Measurements from ENCODE around the gene KCNMA1. TPM values are rescaled to one million over a fixed set of nuclear protein-coding genes. Genes with fewer than 3 reads are reported as not detected.

The KCNMA1 gene
- polyA plus RNA-seq, 1 donor, result 19.6 TPM

- Histone ChIP-seq H3K4me1 (ENCODE audit: control insufficient read depth, insufficient read depth, low read length) (peaks cover 24% of the 10 kb centered on the region), H3K36me3 (ENCODE audit: control insufficient read depth, insufficient read depth, low read length) (no peaks in the 10 kb centered on the region), H3K27me3 (ENCODE audit: control insufficient read depth, insufficient read depth, low read length) (no peaks in the 10 kb centered on the region), H3K27ac (ENCODE audit: low read length) (peak overlapping the region; percentile 39), H3K9me3 (ENCODE audit: control insufficient read depth, low read depth, low read length) (no peaks in the 10 kb centered on the region), H3K4me3 (ENCODE audit: low read length) (no peak overlapping the region)
- peak in 1 of 2 donors; percentile 63 for DNase-seq
- 20% methylated on average over 1 of the region's 5 CpGs for WGBS (ENCODE audit: insufficient coverage, low lambda C conversion rate)
These were observed 481.2 kb downstream of the KCNMA1 start for GRCh38 chr10:77156406-77156879.

GRCh38 chr10:77152256-77152655 lies 485.4 kb downstream of the KCNMA1 start:
- no CpG with 5 or more reads among the region's 1 CpG for WGBS (ENCODE audit: insufficient coverage, low lambda C conversion rate)
- H3K36me3 ChIP-seq (ENCODE audit: control insufficient read depth, insufficient read depth, low read length), result no peaks in the 10 kb centered on the region
- no peaks in the 10 kb centered on the region for H3K9me3 ChIP-seq (ENCODE audit: control insufficient read depth, low read depth, low read length)
- peaks cover 2% of the 10 kb centered on the region for H3K27me3 ChIP-seq (ENCODE audit: control insufficient read depth, insufficient read depth, low read length)
- H3K4me3 ChIP-seq (ENCODE audit: low read length), result no peak overlapping the region
- peaks cover 10% of the 10 kb centered on the region for H3K4me1 ChIP-seq (ENCODE audit: control insufficient read depth, insufficient read depth, low read length)
- DNase-seq, result no peak
- H3K27ac ChIP-seq (ENCODE audit: low read length), result no peak overlapping the region

- no peaks in the 10 kb centered on the region for H3K36me3 ChIP-seq (ENCODE audit: control insufficient read depth, insufficient read depth, low read length)
- H3K9me3 ChIP-seq (ENCODE audit: control insufficient read depth, low read depth, low read length), result no peaks in the 10 kb centered on the region
- no CpG with 5 or more reads among the region's 1 CpG for WGBS (ENCODE audit: insufficient coverage, low lambda C conversion rate)
- peaks cover 2% of the 10 kb centered on the region for H3K27me3 ChIP-seq (ENCODE audit: control insufficient read depth, insufficient read depth, low read length)
- no peak overlapping the region for H3K4me3 ChIP-seq (ENCODE audit: low read length)
- no peak for DNase-seq
- no peak overlapping the region for H3K27ac ChIP-seq (ENCODE audit: low read length)
- H3K4me1 ChIP-seq (ENCODE audit: control insufficient read depth, insufficient read depth, low read length), result peaks cover 2% of the 10 kb centered on the region
These were observed 486.2 kb downstream of the KCNMA1 start for GRCh38 chr10:77151408-77151807.

GRCh38 chr10:77149706-77150105 lies 487.9 kb downstream of the KCNMA1 start:
- Histone ChIP-seq H3K36me3 (ENCODE audit: control insufficient read depth, insufficient read depth, low read length) (no peaks in the 10 kb centered on the region), H3K27ac (ENCODE audit: low read length) (no peak overlapping the region), H3K4me1 (ENCODE audit: control insufficient read depth, insufficient read depth, low read length) (no peaks in the 10 kb centered on the region), H3K27me3 (ENCODE audit: control insufficient read depth, insufficient read depth, low read length) (peaks cover 2% of the 10 kb centered on the region), H3K9me3 (ENCODE audit: control insufficient read depth, low read depth, low read length) (no peaks in the 10 kb centered on the region), H3K4me3 (ENCODE audit: low read length) (no peak overlapping the region)
- WGBS (ENCODE audit: insufficient coverage, low lambda C conversion rate), result 100% methylated on average over 1 of the region's 2 CpGs
- DNase-seq, result no peak

- Histone ChIP-seq H3K27ac (ENCODE audit: low read length) (no peak overlapping the region), H3K36me3 (ENCODE audit: control insufficient read depth, insufficient read depth, low read length) (no peaks in the 10 kb centered on the region), H3K4me3 (ENCODE audit: low read length) (no peak overlapping the region), H3K27me3 (ENCODE audit: control insufficient read depth, insufficient read depth, low read length) (peaks cover 2% of the 10 kb centered on the region), H3K9me3 (ENCODE audit: control insufficient read depth, low read depth, low read length) (no peaks in the 10 kb centered on the region), H3K4me1 (ENCODE audit: control insufficient read depth, insufficient read depth, low read length) (no peaks in the 10 kb centered on the region)
- no CpG with 5 or more reads among the region's 4 CpGs for WGBS (ENCODE audit: insufficient coverage, low lambda C conversion rate)
- DNase-seq, result no peak
These were observed 488.6 kb downstream of the KCNMA1 start for GRCh38 chr10:77149001-77149400.

GRCh38 chr10:77147871-77148270 lies 489.7 kb downstream of the KCNMA1 start:
- Histone ChIP-seq H3K4me3 (ENCODE audit: low read length) (no peak overlapping the region), H3K36me3 (ENCODE audit: control insufficient read depth, insufficient read depth, low read length) (no peaks in the 10 kb centered on the region), H3K27ac (ENCODE audit: low read length) (no peak overlapping the region), H3K4me1 (ENCODE audit: control insufficient read depth, insufficient read depth, low read length) (no peaks in the 10 kb centered on the region), H3K9me3 (ENCODE audit: control insufficient read depth, low read depth, low read length) (no peaks in the 10 kb centered on the region), H3K27me3 (ENCODE audit: control insufficient read depth, insufficient read depth, low read length) (peaks cover 2% of the 10 kb centered on the region)
- no peak for DNase-seq
- no CpG with 5 or more reads among the region's 1 CpG for WGBS (ENCODE audit: insufficient coverage, low lambda C conversion rate)

- WGBS (ENCODE audit: insufficient coverage, low lambda C conversion rate), result no CpG with 5 or more reads among the region's 5 CpGs
- no peak overlapping the region for H3K4me3 ChIP-seq (ENCODE audit: low read length)
- H3K27me3 ChIP-seq (ENCODE audit: control insufficient read depth, insufficient read depth, low read length), result peaks cover 2% of the 10 kb centered on the region
- H3K9me3 ChIP-seq (ENCODE audit: control insufficient read depth, low read depth, low read length), result no peaks in the 10 kb centered on the region
- DNase-seq, result no peak
- no peaks in the 10 kb centered on the region for H3K36me3 ChIP-seq (ENCODE audit: control insufficient read depth, insufficient read depth, low read length)
- no peaks in the 10 kb centered on the region for H3K4me1 ChIP-seq (ENCODE audit: control insufficient read depth, insufficient read depth, low read length)
- no peak overlapping the region for H3K27ac ChIP-seq (ENCODE audit: low read length)
These were observed 490.8 kb downstream of the KCNMA1 start for GRCh38 chr10:77146712-77147336.

GRCh38 chr10:77144656-77145055 lies 493.0 kb downstream of the KCNMA1 start:
- no peaks in the 10 kb centered on the region for H3K4me1 ChIP-seq (ENCODE audit: control insufficient read depth, insufficient read depth, low read length)
- peaks cover 2% of the 10 kb centered on the region for H3K27me3 ChIP-seq (ENCODE audit: control insufficient read depth, insufficient read depth, low read length)
- WGBS (ENCODE audit: insufficient coverage, low lambda C conversion rate), result no CpG with 5 or more reads among the region's 3 CpGs
- no peak overlapping the region for H3K4me3 ChIP-seq (ENCODE audit: low read length)
- H3K27ac ChIP-seq (ENCODE audit: low read length), result no peak overlapping the region
- no peak for DNase-seq
- H3K9me3 ChIP-seq (ENCODE audit: control insufficient read depth, low read depth, low read length), result no peaks in the 10 kb centered on the region
- H3K36me3 ChIP-seq (ENCODE audit: control insufficient read depth, insufficient read depth, low read length), result no peaks in the 10 kb centered on the region

GRCh38 chr10:77139252-77140160 lies 498.1 kb downstream of the KCNMA1 start:
- no peaks in the 10 kb centered on the region for H3K27me3 ChIP-seq (ENCODE audit: control insufficient read depth, insufficient read depth, low read length)
- DNase-seq, result no peak
- no peaks in the 10 kb centered on the region for H3K9me3 ChIP-seq (ENCODE audit: control insufficient read depth, low read depth, low read length)
- H3K36me3 ChIP-seq (ENCODE audit: control insufficient read depth, insufficient read depth, low read length), result no peaks in the 10 kb centered on the region
- H3K4me3 ChIP-seq (ENCODE audit: low read length), result no peak overlapping the region
- no peak overlapping the region for H3K27ac ChIP-seq (ENCODE audit: low read length)
- H3K4me1 ChIP-seq (ENCODE audit: control insufficient read depth, insufficient read depth, low read length), result no peaks in the 10 kb centered on the region
- WGBS (ENCODE audit: insufficient coverage, low lambda C conversion rate), result 93% methylated on average over 3 of the region's 6 CpGs

GRCh38 chr10:77138541-77138940 lies 499.1 kb downstream of the KCNMA1 start:
- Histone ChIP-seq H3K27me3 (ENCODE audit: control insufficient read depth, insufficient read depth, low read length) (no peaks in the 10 kb centered on the region), H3K9me3 (ENCODE audit: control insufficient read depth, low read depth, low read length) (no peaks in the 10 kb centered on the region), H3K27ac (ENCODE audit: low read length) (no peak overlapping the region), H3K36me3 (ENCODE audit: control insufficient read depth, insufficient read depth, low read length) (no peaks in the 10 kb centered on the region), H3K4me1 (ENCODE audit: control insufficient read depth, insufficient read depth, low read length) (no peaks in the 10 kb centered on the region), H3K4me3 (ENCODE audit: low read length) (no peak overlapping the region)
- 93% methylated on average over 3 of the region's 6 CpGs for WGBS (ENCODE audit: insufficient coverage, low lambda C conversion rate)
- no peak for DNase-seq
